Uterus (tissue), 4 donors: ENCODE measurements around the gene SYNJ1. TPM values are rescaled to one million over a fixed set of nuclear protein-coding genes. Genes with fewer than 3 reads are reported as not detected.
A peak's percentile ranks its signal among the peaks of the same experiment; 100 is the strongest.

Experiments used
- DNase-seq, 2 donors: peaks; one replicate each; pipeline ENCODE4 v3.0.0-alpha.2; 2019 to 2020
- H3K27ac ChIP-seq, 2 donors: fragments of 200-600 bp; sonication (generic); 1 replicate in 1 of 2; 2 replicates in 1 of 2; pipeline ENCODE4 v1.5.1; 2016 to 2018
- H3K27me3 ChIP-seq, 2 donors: fragments of 200-600 bp; sonication (generic); one replicate each; pipeline ENCODE4 v1.5.1; 2018 to 2019; ENCODE audit warnings: control low read depth in 1 of 2
- H3K36me3 ChIP-seq, 2 donors: fragments of 200-600 bp; sonication (generic); one replicate each; pipeline ENCODE4 v1.5.1; 2019; ENCODE audit warnings: control low read depth in 1 of 2
- H3K4me1 ChIP-seq, 2 donors: fragments of 200-600 bp; sonication (generic); one replicate each; pipeline ENCODE4 v1.5.1; 2018 to 2019; ENCODE audit warnings: control low read depth in 1 of 2
- H3K4me3 ChIP-seq, 2 donors: fragments of 200-600 bp; sonication (generic); 1 replicate in 1 of 2; 2 replicates in 1 of 2; pipeline ENCODE4 v1.5.1; 2018 to 2019; ENCODE audit warnings: mild to moderate bottlenecking in 1 of 2
- H3K9me3 ChIP-seq, 2 donors: fragments of 200-600 bp; sonication (generic); one replicate each; pipeline ENCODE4 v1.5.1; 2019; ENCODE audit warnings: control low read depth in 1 of 2
- CTCF ChIP-seq, 4 experiments: fragments of 200-600 bp in 2 of 4; fragments of 450-650 bp in 2 of 4; sonication (generic) in 2 of 4; IDR thresholded peaks; one replicate each; pipeline ENCODE4 v1.5.1; 2016 to 2019; ENCODE audit warnings: antibody characterized with exemption in 4 of 4, mild to moderate bottlenecking in 2 of 4, moderate library complexity in 1 of 4
- POLR2A ChIP-seq, 2 donors: fragments of 450-650 bp; IDR thresholded peaks; one replicate each; pipeline ENCODE4 v1.6.1; 2016; ENCODE audit warnings: antibody characterized with exemption in 2 of 2, mild to moderate bottlenecking in 1 of 2, moderate library complexity in 1 of 2
- intact Hi-C: fragments of 100-400 bp; cut with DNase I; formaldehyde crosslinking; loops from one replicate; pipeline ENCODE4 v1.15.1; 2023; ENCODE audit warnings: low total_unique reads
- total RNA-seq, 4 donors: library from RNA; depleted of rRNA in 3 of 4; stranded (reverse); fragments of >200 nt in 3 of 4; gene quantifications; one replicate each; pipeline versions ENCODE4 v1.1.0 to v1.2.4, GENCODE V29; 2014 to 2023
- donor health status: DM: yes; HTN: yes; CAD: no.

SYNJ1 gene
- total RNA-seq, 4 donors from 2014 or later, result 8.8 to 25.0 (median 15.7) TPM

- H3K36me3 ChIP-seq, result no peaks in the 10 kb centered on the region
- no peak for TF ChIP-seq POLR2A (IDR thresholded peaks at IDR 0.05)
- TF ChIP-seq CTCF (IDR thresholded peaks at IDR 0.05), result no peak
- no peaks in the 10 kb centered on the region for H3K9me3 ChIP-seq
- intact Hi-C loops, result no loop called here
- no peaks in the 10 kb centered on the region for H3K27me3 ChIP-seq
- DNase-seq, result no peak
- H3K4me3 ChIP-seq, result peak overlapping the region; percentile 74 to 91
- H3K4me1 ChIP-seq, result no peaks in the 10 kb centered on the region
- peak overlapping the region; percentile 81 to 82 for H3K27ac ChIP-seq
Observed at GRCh38 chr21:32728456-32728839, 635 bp upstream of the SYNJ1 start.

DNA sequence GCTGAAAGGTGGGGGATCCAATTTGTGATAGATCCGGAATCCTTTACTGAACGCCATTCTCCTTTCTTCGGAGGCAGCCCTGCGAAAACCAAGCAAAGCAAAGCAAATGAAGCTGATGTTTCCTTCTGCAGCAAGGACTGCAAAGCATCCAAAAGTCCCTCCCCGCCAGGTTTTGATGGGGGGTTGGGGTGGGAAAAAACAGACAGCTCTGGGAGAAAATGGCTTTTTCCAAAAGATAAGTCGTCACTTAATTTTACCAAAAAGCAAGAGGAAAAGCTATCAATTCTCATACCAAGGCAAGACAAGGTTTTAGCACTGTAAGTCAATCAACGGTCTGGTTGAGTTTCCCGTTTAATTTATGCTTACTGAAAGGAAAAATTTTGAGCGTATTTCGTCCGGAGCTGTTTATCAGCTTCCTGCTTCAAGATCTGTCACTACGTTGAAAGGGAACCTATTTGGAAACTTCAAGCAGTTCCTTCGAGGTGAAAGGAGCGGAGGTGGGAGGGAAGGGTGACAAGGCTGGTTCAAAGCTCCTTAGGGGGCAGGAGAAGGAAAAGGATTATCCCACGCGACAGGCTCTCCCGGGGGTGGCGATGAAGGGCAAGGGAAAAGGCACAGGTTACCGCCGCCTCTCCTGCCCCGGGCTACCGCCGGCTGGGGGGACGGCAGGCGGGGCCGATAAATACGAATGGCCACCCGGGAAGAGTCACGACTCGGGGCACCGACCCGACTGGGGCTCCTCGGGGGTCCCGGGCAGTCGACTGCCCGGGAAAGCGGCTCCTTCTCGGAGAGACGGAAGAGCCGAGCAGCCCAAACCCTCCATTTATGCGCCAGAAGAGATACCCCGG is 750 bp downstream of the SYNJ1 start:
- H3K4me1 ChIP-seq, result no peaks in the 10 kb centered on the region
- no peak for TF ChIP-seq POLR2A (IDR thresholded peaks at IDR 0.05)
- no peak for TF ChIP-seq CTCF (IDR thresholded peaks at IDR 0.05)
- H3K36me3 ChIP-seq, result no peaks in the 10 kb centered on the region
- H3K27ac ChIP-seq, result peak overlapping the region; percentile 81 to 82
- H3K4me3 ChIP-seq, result peak overlapping the region; percentile 74 to 91
- H3K27me3 ChIP-seq, result no peaks in the 10 kb centered on the region
- intact Hi-C loops, result no loop called here
- H3K9me3 ChIP-seq, result no peaks in the 10 kb centered on the region
- DNase-seq, result peak in 1 of 2 donors; percentile 21

GRCh38 chr21:32719085-32719484 is 8.7 kb downstream of the SYNJ1 start:
- H3K9me3 ChIP-seq, result no peaks in the 10 kb centered on the region
- H3K4me3 ChIP-seq, result no peak overlapping the region
- H3K4me1 ChIP-seq, result no peaks in the 10 kb centered on the region
- no peaks in the 10 kb centered on the region for H3K27me3 ChIP-seq
- DNase-seq, result no peak
- intact Hi-C loops, result no loop called here
- TF ChIP-seq CTCF (IDR thresholded peaks at IDR 0.05), result no peak
- no peaks in the 10 kb centered on the region for H3K36me3 ChIP-seq
- no peak overlapping the region for H3K27ac ChIP-seq

GRCh38 chr21:32717851-32718316 is 9.9 kb downstream of the SYNJ1 start:
- no peak overlapping the region for H3K27ac ChIP-seq

More at GRCh38 chr21:32717851-32718316, 9.9 kb downstream of the SYNJ1 start:
- Histone ChIP-seq H3K27me3 (no peaks in the 10 kb centered on the region), H3K4me1 (no peaks in the 10 kb centered on the region), H3K4me3 (no peak overlapping the region), H3K36me3 (no peaks in the 10 kb centered on the region), H3K9me3 (no peaks in the 10 kb centered on the region)
- no peak for TF ChIP-seq CTCF (IDR thresholded peaks at IDR 0.05)
- TF ChIP-seq POLR2A (IDR thresholded peaks at IDR 0.05), result no peak
- intact Hi-C loops, result no loop called here
- no peak for DNase-seq
